HG02763 (cell line): ENCODE data around the gene AKT3.

Experiments
- ATAC-seq: cut with Tn5 transposase; IDR thresholded peaks from one replicate; pipeline ENCODE4 v1.9.1; 2021; ENCODE audit warnings: mild to moderate bottlenecking, moderate library complexity; ENCODE audit not compliant: unreplicated experiment

Gene AKT3

DNA sequence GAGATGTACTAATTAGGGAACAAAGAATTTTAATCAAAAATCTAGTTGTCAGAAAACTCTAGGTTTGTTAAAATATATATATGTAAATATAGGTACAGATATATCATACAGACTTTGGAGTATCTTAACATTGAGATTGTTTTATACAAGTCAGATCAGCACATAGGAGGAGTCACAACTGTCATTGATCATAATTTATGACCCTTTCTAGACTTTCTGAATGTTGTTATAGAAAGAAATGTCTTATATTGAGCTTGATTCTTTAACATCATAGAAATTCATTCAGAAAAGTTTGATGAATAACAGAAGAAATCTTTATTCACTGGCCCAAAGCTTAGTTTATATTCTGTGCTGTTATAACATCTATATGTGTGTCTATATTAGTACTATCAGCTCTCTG is 408.4 kb downstream of the AKT3 start:
- no peak for ATAC-seq

GRCh38 chr1:243440406-243440805 is 409.6 kb downstream of the AKT3 start:
- no peak for ATAC-seq

- no peak for ATAC-seq
These were observed 411.2 kb downstream of the AKT3 start for GRCh38 chr1:243438815-243439214.
